Skeletal muscle satellite cell (primary cell): Measurements from ENCODE around the gene CYP3A5. TPM values are rescaled to one million over a fixed set of nuclear protein-coding genes. Genes with fewer than 3 reads are reported as not detected.

Source experiments
- small RNA-seq: library from RNA; depleted of rRNA; stranded (forward); fragments of <200 nt; gene quantifications from one replicate; pipeline ENCODE3, GENCODE V24; 2012

CYP3A5 gene

Small RNAs within 50 kb of the gene (small RNA-seq; reads per million reads assigned to genes)
- gene CYP3A51P (not detected), gene CYP3A7-CYP3A51P (not detected)
